ENCODE results near the gene SIGLEC12. TPM values are rescaled to one million over a fixed set of nuclear protein-coding genes. Genes with fewer than 3 reads are reported as not detected.
"Not testable (repeated sequence)": the region's sequence is repeated elsewhere in the genome, so short reads cannot be mapped to it uniquely, and the experiment has no call there.

SIGLEC12 gene
- total RNA-seq, 1 donor from 2014 or later = not detected

DNA sequence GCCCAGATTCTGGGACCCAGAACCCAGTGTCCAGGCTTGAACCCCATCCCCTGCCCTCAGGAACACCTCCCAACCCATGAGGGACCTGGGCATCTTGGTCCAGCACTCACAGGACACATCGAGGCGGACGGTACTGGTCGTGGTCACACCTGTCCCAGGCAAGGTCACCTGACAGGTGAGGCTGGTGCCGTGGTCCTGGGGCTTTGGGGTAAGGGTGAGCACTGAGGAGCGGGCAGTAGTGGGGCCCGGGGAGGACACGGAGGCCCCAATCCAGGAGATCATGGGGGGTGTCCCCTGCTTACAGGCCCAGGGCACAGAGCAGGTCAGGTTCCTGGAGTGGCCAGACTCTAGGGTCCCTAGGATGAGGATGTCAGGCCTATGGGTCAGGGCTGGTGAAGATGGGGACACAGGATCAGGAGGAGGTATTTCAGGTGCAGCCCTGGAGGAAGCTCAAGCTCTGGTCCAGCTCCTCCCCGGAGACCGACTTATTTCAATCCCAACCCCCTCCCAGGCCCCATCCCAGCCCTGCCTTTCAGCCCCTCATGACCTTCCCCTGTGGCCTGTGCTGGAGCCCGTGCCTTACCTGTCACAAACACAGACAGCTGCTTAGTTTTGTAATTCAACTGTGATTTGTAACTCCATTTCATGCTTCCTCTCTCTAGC, 44.1 kb downstream of the SIGLEC12 start:
- DNase-seq = no peak

- DNase-seq = no peak
Observed at GRCh38 chr19:51456541-51457290, 44.9 kb downstream of the SIGLEC12 start.

DNA sequence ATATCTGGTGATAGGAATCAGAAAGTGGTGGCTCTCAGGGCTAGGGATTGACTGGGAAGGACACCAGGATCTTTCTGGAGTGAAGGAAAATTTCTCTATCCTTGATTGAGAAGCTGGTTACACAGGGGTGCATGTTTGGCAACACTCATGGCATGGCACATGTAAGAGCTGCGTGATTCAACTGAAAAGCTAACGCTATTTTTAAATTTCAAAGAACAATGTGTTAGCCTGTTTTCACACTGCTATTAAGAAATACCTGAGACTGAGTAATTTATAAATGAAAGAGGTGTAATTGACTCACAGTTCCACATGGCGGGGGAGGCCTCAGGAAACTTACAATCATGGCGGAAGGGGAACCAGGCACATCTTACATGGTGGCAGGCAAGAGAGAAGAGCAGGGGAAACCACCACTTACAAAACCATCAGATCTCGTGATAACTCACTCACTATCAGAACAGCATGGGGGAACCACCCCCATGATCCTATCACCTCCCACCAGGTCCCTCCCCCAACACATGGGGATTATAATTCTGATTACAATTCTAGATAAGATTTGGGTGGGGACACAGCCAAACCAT, 50.8 kb downstream of the SIGLEC12 start:
- no peak for DNase-seq

DNA sequence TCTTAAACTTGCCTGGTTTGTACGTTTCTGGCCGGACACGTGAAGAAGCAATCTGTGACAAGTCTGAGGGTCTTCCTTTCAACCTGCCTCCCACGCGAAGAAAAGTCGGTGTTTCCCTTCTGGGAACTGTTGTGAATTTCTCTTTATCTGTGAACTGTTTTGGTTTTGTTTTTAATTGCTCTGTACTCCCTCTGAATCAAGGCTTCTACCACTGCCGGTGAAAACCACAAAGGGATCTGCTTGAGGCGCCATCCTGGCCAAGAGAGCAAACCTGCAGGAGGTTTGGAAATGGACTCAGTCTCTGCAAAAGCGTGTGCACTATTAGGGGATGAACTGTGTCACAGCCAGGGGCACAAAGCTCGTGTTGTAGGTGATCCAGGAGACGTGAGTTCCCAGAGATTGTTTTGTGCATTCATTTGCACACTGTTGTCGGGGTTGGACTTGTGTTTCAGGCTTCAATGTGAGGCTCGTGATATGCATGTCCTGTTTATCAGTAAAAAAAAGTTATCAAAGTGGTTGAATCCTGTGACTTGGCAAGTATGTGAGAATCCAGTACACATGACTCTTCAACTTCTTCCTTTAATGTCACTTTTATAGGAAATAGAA, 53.1 kb downstream of the SIGLEC12 start:
- DNase-seq = no peak

GRCh38 chr19:51448011-51448410, 53.6 kb downstream of the SIGLEC12 start:
- no peak for DNase-seq

DNA sequence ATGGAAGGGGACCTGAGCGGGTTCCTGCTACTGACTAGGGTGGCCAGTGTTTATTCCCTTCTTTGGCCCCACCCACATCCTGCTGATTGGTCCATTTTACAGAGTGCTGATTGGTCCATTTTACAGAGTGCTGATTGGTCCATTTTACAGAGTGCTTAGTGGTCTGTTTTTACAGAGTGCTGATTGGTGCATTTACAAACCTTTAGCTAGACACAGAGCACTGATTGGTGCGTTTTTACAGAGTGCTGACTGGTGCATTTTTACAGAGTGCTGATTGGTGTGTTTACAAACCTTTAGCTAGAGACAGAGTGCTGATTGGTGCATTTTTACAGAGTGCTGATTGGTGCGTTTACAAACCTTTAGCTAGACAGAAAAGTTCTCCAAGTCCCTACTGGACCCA, 54.1 kb downstream of the SIGLEC12 start:
- not testable (repeated sequence) for DNase-seq

DNA sequence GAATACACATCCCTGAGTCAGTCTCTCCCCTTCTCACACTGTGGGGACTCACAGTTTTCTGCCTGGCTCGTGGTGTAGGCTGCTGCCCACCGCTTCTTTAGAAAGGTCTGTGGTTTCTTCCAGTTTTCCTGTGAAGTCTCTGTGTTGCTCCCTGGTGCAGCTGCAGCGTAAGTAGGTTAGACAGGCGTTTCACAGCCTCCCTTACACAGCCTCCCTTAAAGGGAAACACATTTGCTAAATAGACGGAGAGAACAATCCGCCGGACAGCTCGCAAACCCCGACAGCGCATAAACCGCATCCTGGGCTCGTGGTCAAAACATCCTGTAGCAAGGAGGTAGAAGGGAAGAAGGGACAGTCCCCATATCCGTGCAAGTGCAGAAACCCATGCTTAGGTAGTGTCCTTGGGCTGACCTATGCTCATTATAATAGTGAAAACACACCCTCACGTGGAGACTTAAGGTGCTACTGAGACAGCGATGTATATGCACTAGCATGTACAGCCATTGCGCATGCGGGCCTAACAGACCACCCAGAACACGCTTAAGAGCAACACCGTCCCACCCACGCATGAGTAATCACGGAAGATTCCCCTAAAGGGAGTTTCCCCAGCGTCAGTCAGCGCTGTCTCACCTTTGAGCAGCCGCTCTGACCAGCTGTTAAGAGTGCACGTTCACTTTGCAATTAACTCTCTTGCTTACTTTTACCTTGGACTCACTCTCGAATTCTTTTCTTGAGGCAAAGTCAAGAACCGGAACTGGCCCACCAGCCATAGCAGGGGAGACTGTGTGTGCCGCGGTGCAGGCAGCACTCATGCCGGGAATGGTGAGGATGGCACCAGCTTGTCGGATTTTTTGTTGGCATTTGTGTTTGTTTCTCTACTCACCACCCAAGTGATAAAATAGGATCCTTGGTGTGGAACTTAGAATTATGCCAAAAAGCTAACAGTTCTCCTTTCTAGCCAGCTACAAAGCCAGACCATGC, 59.9 kb downstream of the SIGLEC12 start:
- no peak for DNase-seq

Other genes starting within 250 kb of the SIGLEC12 start
- not detected in 2 replicates for gene IGLON5, start 190.2 kb downstream of the SIGLEC12 start, total RNA-seq
- gene VSIG10L, start 159.7 kb downstream of the SIGLEC12 start, total RNA-seq = 0.09 and 0.17 TPM in 2 replicates
- 76.2 and 98.5 TPM in 2 replicates for gene ETFB, start 135.4 kb downstream of the SIGLEC12 start, total RNA-seq
- gene CLDND2, start 132.8 kb downstream of the SIGLEC12 start, total RNA-seq = not detected in 2 replicates
- gene NKG7, start 129.1 kb downstream of the SIGLEC12 start, total RNA-seq = not detected in 2 replicates
- gene LIM2, start 113.8 kb downstream of the SIGLEC12 start, total RNA-seq = not detected in 2 replicates
- gene C19orf84, start 111.2 kb downstream of the SIGLEC12 start, total RNA-seq = not detected in 2 replicates
- gene SIGLEC10, start 84.2 kb downstream of the SIGLEC12 start, total RNA-seq = not detected in 2 replicates
- not detected in 2 replicates for gene SIGLEC8, start 43.3 kb downstream of the SIGLEC12 start, total RNA-seq
- gene CEACAM18, start 23.3 kb downstream of the SIGLEC12 start, total RNA-seq = not detected in 2 replicates
- not detected in 2 replicates for gene SIGLEC6, start 29.9 kb upstream of the SIGLEC12 start, total RNA-seq
- 4.3 and 8.3 TPM in 2 replicates for gene ZNF175, start 69.5 kb upstream of the SIGLEC12 start, total RNA-seq
- not detected in 2 replicates for gene SIGLEC5, start 128.6 kb upstream of the SIGLEC12 start, total RNA-seq
- not detected in 2 replicates for gene SIGLEC14, start 145.0 kb upstream of the SIGLEC12 start, total RNA-seq
- gene SPACA6, start 191.5 kb upstream of the SIGLEC12 start, total RNA-seq = 3.5 and 12.9 TPM in 2 replicates
- 0.14 and 0.17 TPM in 2 replicates for gene HAS1, start 222.2 kb upstream of the SIGLEC12 start, total RNA-seq

All from dermis blood vessel endothelial cell (primary cell).